Measurements from ENCODE around the gene S100A1. TPM values are rescaled to one million over a fixed set of nuclear protein-coding genes. Genes with fewer than 3 reads are reported as not detected.

S100A1 gene
- total and polyA plus RNA-seq, 2 of the 8 experiments (the other 6 are each of a cell fraction or from before 2014, with no cell fraction given), result 2.0 TPM; not detected in 1

GRCh38 chr1:153677718-153678518 lies 49.7 kb downstream of the S100A1 start:
- H3K9ac ChIP-seq (replicated peaks in 1 of 4; ENCODE audit: extremely low read depth in 1 of 4, low read depth in 3 of 4, low read length in 3 of 4), result no peak overlapping the region
- H3K9me3 ChIP-seq (ENCODE audit: insufficient read depth in 2 of 2, low read depth in 1 of 2, low read length in 1 of 2), result no peaks in the 10 kb centered on the region
- 11% methylated on average over 22 of the region's 29 CpGs; no CpG with 5 or more reads in 1 of the 2 experiments for WGBS, 2 experiments (ENCODE audit: extremely low coverage in 1 of 2, insufficient coverage in 1 of 2, insufficient read length in 1 of 2, insufficient replicate concordance in 2 of 2, low coverage in 1 of 2, low lambda C conversion rate in 2 of 2, missing lambda C conversion rate in 1 of 2)
- H3K4me1 ChIP-seq (replicated peaks in 1 of 4; ENCODE audit: control insufficient read depth in 3 of 4, insufficient read depth in 4 of 4, low read length in 3 of 4), result peaks cover 3 to 9% (median 6%) of the 10 kb centered on the region in 4 experiments; a peak in 6 of 7 replicates
- no peak overlapping the region for H3K4ac ChIP-seq (replicated peaks; ENCODE audit: insufficient read length, low read depth, low read length)
- H3K18ac ChIP-seq (ENCODE audit: extremely low read depth, low read length), result no peak overlapping the region
- no peak overlapping the region for H4K8ac ChIP-seq (ENCODE audit: extremely low read depth, insufficient read depth, low read length)
- H3K4me3 ChIP-seq (ENCODE audit: extremely low read depth in 1 of 4, insufficient read depth in 2 of 4, low read depth in 3 of 4, low read length in 4 of 4), result peak overlapping the region; percentile 38 to 76 (median 69)
- H2BK5ac ChIP-seq (ENCODE audit: low read depth, low read length), result peak overlapping the region; percentile 44; the same call in 1 of the 2 replicates
- no peak overlapping the region for H2BK120ac ChIP-seq (replicated peaks; ENCODE audit: low read depth, low read length)
- peak; percentile 97 for FAIRE-seq
- no peaks in the 10 kb centered on the region for H3K79me2 ChIP-seq (ENCODE audit: control insufficient read depth in 1 of 2, insufficient read depth in 2 of 2, low read length in 2 of 2)
- no peaks in the 10 kb centered on the region for H3K79me1 ChIP-seq (ENCODE audit: low read depth, low read length)
- no peak overlapping the region for H3K56ac ChIP-seq (replicated peaks; ENCODE audit: insufficient read length, low read depth, low read length)
- H3K14ac ChIP-seq (ENCODE audit: insufficient read length), result no peak overlapping the region
- no peak overlapping the region for H2BK20ac ChIP-seq (ENCODE audit: low read length)
- no peak overlapping the region for H2BK15ac ChIP-seq (ENCODE audit: low read length)
- peak overlapping the region; percentile 82 to 97 for H3K4me2 ChIP-seq (ENCODE audit: insufficient read depth in 1 of 2, low read depth in 2 of 2, low read length in 2 of 2)
- no peak overlapping the region for H3K27ac ChIP-seq (ENCODE audit: low read depth, low read length)
- H2BK12ac ChIP-seq (ENCODE audit: low read depth, low read length), result no peak overlapping the region
- no peak overlapping the region for H4K91ac ChIP-seq (replicated peaks; ENCODE audit: insufficient read length, low read length)
- DNase-seq (ENCODE audit: low read depth in 1 of 2, low spot score in 2 of 2), result peak in 1 of 2 experiments; percentile 82
- no peak overlapping the region for H3K23ac ChIP-seq (ENCODE audit: insufficient read length)
- H4K20me1 ChIP-seq (replicated peaks in 1 of 2; ENCODE audit: control insufficient read depth in 1 of 2, insufficient read depth in 2 of 2, low read length in 2 of 2), result no peaks in the 10 kb centered on the region
- POLR2A ChIA-PET (ENCODE audit: partially characterized antibody), result interaction anchor here (0.9 to 4.0 kb wide), 11 partner anchors 12 to 313 kb away, joined by 3 to 17 read pairs (median 6); partner anchors contain the start of genes INTS3 and RPS27
- no peak overlapping the region for H2AK5ac ChIP-seq (ENCODE audit: low read depth, low read length)
- no peak overlapping the region for H4K5ac ChIP-seq (ENCODE audit: insufficient read length, low read depth, low read length)
- H3K27me3 ChIP-seq (replicated peaks in 1 of 4; ENCODE audit: control insufficient read depth in 3 of 4, extremely low read depth in 1 of 4, insufficient read depth in 3 of 4, low read length in 3 of 4), result peaks cover 0 to 21% (median 9%) of the 10 kb centered on the region in 4 experiments; a peak in 5 of 7 replicates
- H2AFZ ChIP-seq (ENCODE audit: low read length), result no peak overlapping the region
- no peaks in the 10 kb centered on the region for H3K36me3 ChIP-seq (ENCODE audit: control insufficient read depth in 2 of 4, insufficient read depth in 4 of 4, low read length in 3 of 4)
- H3K23me2 ChIP-seq (ENCODE audit: low read depth, low read length), result peaks cover 26% of the 10 kb centered on the region
- CTCF ChIA-PET (ENCODE audit: partially characterized antibody), result interaction anchor here (0.6 to 14.0 kb wide), 26 partner anchors 9 to 475 kb away, joined by 3 to 190 read pairs (median 5); partner anchors contain the start of gene SLC27A3
- TF ChIP-seq KDM1A (IDR thresholded peaks at IDR 0.05; ENCODE audit: borderline replicate concordance, low read length), result 0 out of 2 replicates have a peak, but pooled peaks have one; percentile 8
- TF ChIP-seq HDAC2 (IDR thresholded peaks at IDR 0.05; ENCODE audit: borderline replicate concordance in 1 of 2, low read depth in 2 of 2, low read length in 2 of 2), result peak; percentile 64 to 76; a peak in 2 of 4 replicates
- TF ChIP-seq MAFK (IDR thresholded peaks at IDR 0.05; ENCODE audit: low read depth, low read length), result no peak
- no peak for TF ChIP-seq EGR1 (IDR thresholded peaks at IDR 0.05; ENCODE audit: borderline replicate concordance, low read depth, low read length)
- TF ChIP-seq CTCF (IDR thresholded peaks at IDR 0.05; ENCODE audit: control extremely low read depth in 1 of 3, insufficient read depth in 1 of 3, low read depth in 1 of 3, low read length in 3 of 3), result peak; percentile 97 to 98 (median 98)
- TF ChIP-seq BCL11A (IDR thresholded peaks at IDR 0.05; ENCODE audit: low read depth in 2 of 2, low read length in 2 of 2), result no peak
- no peak for TF ChIP-seq TEAD4 (IDR thresholded peaks at IDR 0.05; ENCODE audit: low read depth, low read length)
- no peak for TF ChIP-seq CEBPB (IDR thresholded peaks at IDR 0.05; ENCODE audit: low read depth, low read length)
- peak; percentile 79 for TF ChIP-seq BACH1 (IDR thresholded peaks at IDR 0.05; ENCODE audit: low read length)

Measured in H1 (cell line).